Measurements from ENCODE around the gene SH3PXD2B. TPM values are rescaled to one million over a fixed set of nuclear protein-coding genes. Genes with fewer than 3 reads are reported as not detected.

SH3PXD2B gene
- total RNA-seq, 1 experiment from 2014 or later, result 27.5 TPM

GRCh38 chr5:172458976-172459782 lies 4.9 kb upstream of the SH3PXD2B start:
- intact Hi-C loops (cut with micrococcal nuclease), result loop anchor here (10.0 kb wide), 1 partner anchor 274 kb away; the partner anchor contains the start of gene STK10
- Histone ChIP-seq H3K4me2 (ENCODE audit: low read length) (no peak overlapping the region), H3K9ac (ENCODE audit: low read length) (no peak overlapping the region), H3K36me3 (ENCODE audit: control insufficient read depth in 1 of 2, insufficient read depth in 2 of 2, low read length in 2 of 2) (no peaks in the 10 kb centered on the region), H3K4me1 (ENCODE audit: control insufficient read depth in 1 of 2, insufficient read depth in 2 of 2, low read length in 2 of 2) (peaks cover 13 to 34% of the 10 kb centered on the region in 2 experiments), H3K4me3 (replicated peaks in 1 of 2; ENCODE audit: low read depth in 1 of 2, low read length in 2 of 2) (no peak overlapping the region), H3K27ac (ENCODE audit: low read depth, low read length) (no peak overlapping the region), H4K20me1 (ENCODE audit: insufficient read depth) (no peaks in the 10 kb centered on the region), H2AFZ (ENCODE audit: low read depth, low read length, poor library complexity, severe bottlenecking) (no peak overlapping the region), H3K9me3 (ENCODE audit: control insufficient read depth in 1 of 2, insufficient read depth in 1 of 2, low read depth in 1 of 2, low read length in 2 of 2) (no peaks in the 10 kb centered on the region), H3K79me2 (ENCODE audit: insufficient read depth, low read length) (no peaks in the 10 kb centered on the region), H3K27me3 (ENCODE audit: insufficient read depth, low read length) (no peaks in the 10 kb centered on the region), H3K9me2 (ENCODE audit: insufficient read depth) (no peaks in the 10 kb centered on the region)
- POLR2A ChIA-PET, result no interaction called here
- CTCF ChIA-PET, result no interaction called here
- TF ChIP-seq FOSL1 (IDR thresholded peaks at IDR 0.05; ENCODE audit: low read depth) (no peak), CBX3 (IDR thresholded peaks at IDR 0.05; ENCODE audit: low read depth) (no peak), SP1 (IDR thresholded peaks at IDR 0.05; ENCODE audit: low read depth) (no peak), ELF1 (IDR thresholded peaks at IDR 0.05; ENCODE audit: borderline replicate concordance, low read depth) (no peak), EGR1 (IDR thresholded peaks at IDR 0.05; ENCODE audit: low read depth) (no peak), SRF (IDR thresholded peaks at IDR 0.05; ENCODE audit: low read depth) (no peak), EZH2phosphoT487 (IDR thresholded peaks at IDR 0.05; ENCODE audit: borderline replicate concordance) (no peak), SIN3A (IDR thresholded peaks at IDR 0.05; ENCODE audit: low read depth) (no peak), YY1 (IDR thresholded peaks at IDR 0.05; ENCODE audit: extremely low read depth, insufficient replicate concordance, low read depth, low read length) (no peak), EZH2 (IDR thresholded peaks at IDR 0.05) (no peak), REST (IDR thresholded peaks at IDR 0.05; ENCODE audit: low read depth) (no peak)
- RAD21 ChIA-PET (ENCODE audit: low non-redundant PET in 1 of 2, low total read pairs in 2 of 2, uncharacterized antibody in 2 of 2, unreplicated experiment in 2 of 2), result no interaction called here
- DNase-seq (ENCODE audit: low read depth, low spot score) (no peak), ATAC-seq (no peak)
- no TSS peak for BruUV-seq (replicated peaks)

Measured in HCT116 (cell line).